Measurements from ENCODE around the gene MFSD1. TPM values are rescaled to one million over a fixed set of nuclear protein-coding genes. Genes with fewer than 3 reads are reported as not detected.
"Not testable (repeated sequence)": the region's sequence is repeated elsewhere in the genome, so short reads cannot be mapped to it uniquely, and the experiment has no call there.

Gene MFSD1
- total RNA-seq, 4 donors from 2014 or later = 36.3 to 93.8 (median 65.2) TPM

GRCh38 chr3:158789592-158789991 lies 12.3 kb upstream of the MFSD1 start:
- TF ChIP-seq POLR2AphosphoS5 (IDR thresholded peaks at IDR 0.05) (no peak), CTCF (IDR thresholded peaks at IDR 0.05) (peak in 2 of 4 experiments; percentile 31 to 42)
- WGBS, 2 donors (ENCODE audit: low coverage in 1 of 2) = 60 to 90% methylated on average over 1 of the region's 1 CpG
- Histone ChIP-seq H3K36me3 (no peaks in the 10 kb centered on the region), H3K4me1 (peaks cover 0 to 20% (median 0%) of the 10 kb centered on the region in 3 donors), H3K9me3 (peaks cover 0 to 9% (median 0%) of the 10 kb centered on the region in 3 donors), H3K4me3 (no peak overlapping the region), H3K27me3 (no peaks in the 10 kb centered on the region), H3K27ac (no peak overlapping the region)
- ATAC-seq = no peak

- WGBS, 2 donors (ENCODE audit: low coverage in 1 of 2) = 12% methylated on average over 10 to 11 of the region's 11 CpGs
- peaks cover 0 to 20% (median 0%) of the 10 kb centered on the region in 3 donors for H3K4me1 ChIP-seq
Measured at GRCh38 chr3:158790901-158791589, 10.8 kb upstream of the MFSD1 start.

GRCh38 chr3:158791590-158791920 lies 10.3 kb upstream of the MFSD1 start:
- not testable (repeated sequence) for ATAC-seq, H3K36me3 ChIP-seq, H3K4me3 ChIP-seq, H3K27me3 ChIP-seq, H3K27ac ChIP-seq
- Histone ChIP-seq H3K4me1 (peaks cover 0 to 20% (median 0%) of the 10 kb centered on the region in 3 donors), H3K9me3 (peaks cover 0 to 12% (median 0%) of the 10 kb centered on the region in 3 donors)
- 0% methylated on average over 1 of the region's 1 CpG; no CpG with 5 or more reads in 1 of the 2 donors for WGBS, 2 donors (ENCODE audit: low coverage in 1 of 2)

More at GRCh38 chr3:158790901-158791589, 10.8 kb upstream of the MFSD1 start:
- peak overlapping the region; percentile 27 to 28 for H3K4me3 ChIP-seq
- H3K36me3 ChIP-seq = no peaks in the 10 kb centered on the region
- ATAC-seq = peak; percentile 49
- TF ChIP-seq EP300 (IDR thresholded peaks at IDR 0.05) (no peak), POLR2A (IDR thresholded peaks at IDR 0.05) (no peak), CTCF (IDR thresholded peaks at IDR 0.05) (peak; percentile 64 to 87 (median 76)), POLR2AphosphoS5 (IDR thresholded peaks at IDR 0.05) (no peak)
- no peak overlapping the region for H3K27ac ChIP-seq
- H3K27me3 ChIP-seq = no peaks in the 10 kb centered on the region
- peaks cover 0 to 12% (median 0%) of the 10 kb centered on the region in 3 donors for H3K9me3 ChIP-seq

- no peak overlapping the region for H3K27ac ChIP-seq
- H3K9me3 ChIP-seq = peaks cover 0 to 6% (median 0%) of the 10 kb centered on the region in 3 donors
- no peak for ATAC-seq
- H3K4me3 ChIP-seq = no peak overlapping the region
- H3K36me3 ChIP-seq = no peaks in the 10 kb centered on the region
- peaks cover 0 to 20% (median 0%) of the 10 kb centered on the region in 3 donors for H3K4me1 ChIP-seq
- TF ChIP-seq POLR2A (IDR thresholded peaks at IDR 0.05) (no peak), EP300 (IDR thresholded peaks at IDR 0.05) (no peak), CTCF (IDR thresholded peaks at IDR 0.05) (no peak), POLR2AphosphoS5 (IDR thresholded peaks at IDR 0.05) (no peak)
- 50 to 63% methylated on average over 8 of the region's 8 CpGs for WGBS, 2 donors (ENCODE audit: low coverage in 1 of 2)
- no peaks in the 10 kb centered on the region for H3K27me3 ChIP-seq
Measured at GRCh38 chr3:158792709-158793108, 9.1 kb upstream of the MFSD1 start.

- H3K4me3 ChIP-seq = no peak overlapping the region
- TF ChIP-seq CTCF (IDR thresholded peaks at IDR 0.05) = no peak
- no peak for TF ChIP-seq EP300 (IDR thresholded peaks at IDR 0.05)
- TF ChIP-seq POLR2A (IDR thresholded peaks at IDR 0.05) = no peak
- no peak for TF ChIP-seq POLR2AphosphoS5 (IDR thresholded peaks at IDR 0.05)
- H3K4me1 ChIP-seq = peaks cover 0 to 19% (median 0%) of the 10 kb centered on the region in 3 donors
- 85 to 97% methylated on average over 2 of the region's 2 CpGs for WGBS, 2 donors (ENCODE audit: low coverage in 1 of 2)
- no peak overlapping the region for H3K27ac ChIP-seq
- H3K36me3 ChIP-seq = no peaks in the 10 kb centered on the region
- peaks cover 0 to 6% (median 0%) of the 10 kb centered on the region in 3 donors for H3K9me3 ChIP-seq
- no peak for ATAC-seq
- no peaks in the 10 kb centered on the region for H3K27me3 ChIP-seq
Measured at GRCh38 chr3:158794206-158794605, 7.6 kb upstream of the MFSD1 start.
